ACHN (cell line): ENCODE results near the gene SSB.

Experiments
- DNase-seq: peaks from one replicate; pipeline ENCODE4 v3.0.0-alpha.2; 2015
- in situ Hi-C: cut with HindIII; loops from 2 replicates; pipeline ENCODE4 v1.10.0; 2017; ENCODE audit warnings: low sequenced_read_pairs, low pct_ligation_motif_present, low pct_unique_long_range_greater_than_20kb

Gene SSB

GRCh38 chr2:169860149-169860548 lies 61.5 kb downstream of the SSB start:
- in situ Hi-C loops: no loop called here

More at GRCh38 chr2:169860149-169860548, 61.5 kb downstream of the SSB start:
- DNase-seq: no peak
